Glomerular visceral epithelial cell (primary cell): Measurements from ENCODE around the gene NCAN.

Experiments used
- DNase-seq: peaks from one replicate; pipeline ENCODE4 v3.0.0-alpha.2; 2016; ENCODE audit errors: extremely low spot score

NCAN gene

DNA sequence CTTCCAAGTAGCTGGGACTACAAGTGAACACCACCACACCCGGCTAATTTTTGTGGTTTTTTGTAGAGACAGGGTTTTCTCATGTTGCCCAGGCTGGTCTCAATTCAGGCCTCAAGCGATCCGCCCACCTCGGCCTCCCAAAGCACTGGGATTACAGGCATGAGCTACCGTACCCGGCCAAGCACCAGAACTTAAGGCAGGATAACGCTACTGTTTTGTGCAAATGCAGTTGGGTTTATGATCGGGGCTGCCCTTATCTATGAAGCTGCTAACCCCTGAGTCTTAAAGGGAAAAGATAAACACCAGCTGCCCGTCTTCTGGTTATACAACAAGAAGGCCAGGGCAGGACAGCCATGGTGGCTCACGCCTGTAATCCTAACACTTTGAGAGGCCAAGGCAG is 73.9 kb downstream of the NCAN start:
- DNase-seq = no peak

GRCh38 chr19:19292607-19293006 is 80.8 kb downstream of the NCAN start:
- DNase-seq = no peak

DNA sequence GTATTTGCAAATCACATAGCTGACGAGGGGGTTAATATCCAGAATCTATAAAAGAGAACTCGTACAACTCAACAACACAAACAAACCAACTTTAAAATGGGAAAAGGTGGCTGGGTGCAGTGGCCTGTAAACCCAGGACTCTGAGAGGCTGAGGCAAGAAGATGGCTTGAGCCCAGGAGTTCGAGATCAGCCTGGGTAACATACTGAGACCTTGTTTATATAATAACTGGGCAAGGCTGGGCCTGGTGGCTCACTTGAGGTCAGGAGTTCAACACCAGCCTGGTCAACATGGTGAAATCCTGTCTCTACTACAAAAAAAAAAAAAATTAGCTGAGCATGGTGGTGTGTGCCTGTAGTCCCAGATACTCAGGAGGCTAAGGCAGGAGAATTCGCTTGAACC is 83.2 kb downstream of the NCAN start:
- no peak for DNase-seq

DNA sequence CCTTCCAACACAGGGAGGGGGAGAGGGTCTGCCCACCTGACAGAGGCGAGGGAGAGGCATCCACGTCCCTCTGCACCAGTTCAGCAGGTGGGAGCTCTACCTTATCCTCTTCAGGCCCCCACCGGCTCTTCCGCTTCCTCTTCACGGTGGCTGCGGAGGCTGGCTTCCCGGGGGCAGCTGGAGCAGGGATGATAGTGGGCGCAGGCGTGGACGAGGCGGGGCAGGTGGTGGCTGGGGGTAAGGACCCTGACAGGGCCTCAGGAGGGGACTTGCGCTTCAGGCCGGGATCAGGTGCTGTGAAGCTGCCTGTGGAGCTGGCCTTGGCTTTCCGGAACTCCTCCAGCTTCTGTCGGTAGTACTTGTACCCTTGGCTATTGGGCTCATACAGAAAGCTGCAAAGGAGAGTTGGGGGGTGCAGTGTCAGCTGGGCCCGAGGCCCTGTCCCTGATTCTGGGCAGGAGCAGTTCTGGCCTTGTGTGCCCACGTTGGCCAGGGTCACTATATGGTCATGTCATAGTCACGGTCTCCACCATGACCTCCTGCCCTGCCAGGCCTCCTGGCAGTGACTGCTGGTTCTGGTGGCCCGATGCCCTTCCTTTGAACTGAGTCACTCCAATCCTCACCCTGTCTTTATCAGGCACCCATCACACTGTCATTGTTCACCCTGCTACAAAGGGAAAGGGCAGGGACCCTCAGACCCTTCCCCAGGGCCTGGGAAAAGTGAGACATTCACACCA is 85.4 kb downstream of the NCAN start:
- DNase-seq = no peak

- DNase-seq = no peak
These were observed 86.0 kb downstream of the NCAN start for GRCh38 chr19:19297759-19298158.

GRCh38 chr19:19300613-19301012 is 88.9 kb downstream of the NCAN start:
- no peak for DNase-seq
